ENCODE measurements around the gene OVOL1. TPM values are rescaled to one million over a fixed set of nuclear protein-coding genes. Genes with fewer than 3 reads are reported as not detected.

Gene OVOL1
- total and polyA plus RNA-seq, 2 of the 8 experiments (the other 6 are each of a cell fraction or from before 2014, with no cell fraction given) = 2.6 to 3.4 TPM

GRCh38 chr11:65817835-65818680, 31.2 kb downstream of the OVOL1 start (continued):
- peak; percentile 99 to 100 (median 99) for TF ChIP-seq CTCF (IDR thresholded peaks at IDR 0.05; ENCODE audit: control extremely low read depth in 1 of 3, insufficient read depth in 1 of 3, low read depth in 1 of 3, low read length in 3 of 3)
